Measurements from ENCODE around the gene SEC23A.

DNA sequence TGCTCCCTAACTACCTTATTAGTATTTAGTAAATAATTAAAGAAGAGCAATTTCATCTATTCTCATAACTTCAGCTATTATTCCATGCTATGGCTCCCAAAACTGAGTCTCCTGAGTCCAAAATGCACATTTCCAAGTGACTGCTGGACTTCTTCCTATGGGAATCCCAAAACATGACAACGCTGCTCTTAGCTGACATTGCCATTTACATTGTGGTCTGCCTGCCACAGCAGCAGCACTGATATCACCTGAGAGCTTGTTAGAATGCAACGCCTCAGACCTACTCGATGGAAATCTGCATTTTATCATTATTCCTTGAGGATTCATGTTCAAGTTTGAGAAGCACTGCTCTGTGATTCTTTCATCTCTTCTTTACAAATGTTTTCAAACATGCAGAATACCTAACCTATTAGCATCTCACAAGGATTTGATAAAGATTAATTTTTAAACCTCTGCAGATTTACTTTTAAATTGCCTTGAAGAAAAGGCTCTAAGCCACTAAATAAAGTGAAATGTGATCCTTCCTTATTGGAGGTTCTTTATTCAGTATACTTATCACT lies 77.7 kb downstream of the SEC23A start:
- TF ChIP-seq, protein P1, sequence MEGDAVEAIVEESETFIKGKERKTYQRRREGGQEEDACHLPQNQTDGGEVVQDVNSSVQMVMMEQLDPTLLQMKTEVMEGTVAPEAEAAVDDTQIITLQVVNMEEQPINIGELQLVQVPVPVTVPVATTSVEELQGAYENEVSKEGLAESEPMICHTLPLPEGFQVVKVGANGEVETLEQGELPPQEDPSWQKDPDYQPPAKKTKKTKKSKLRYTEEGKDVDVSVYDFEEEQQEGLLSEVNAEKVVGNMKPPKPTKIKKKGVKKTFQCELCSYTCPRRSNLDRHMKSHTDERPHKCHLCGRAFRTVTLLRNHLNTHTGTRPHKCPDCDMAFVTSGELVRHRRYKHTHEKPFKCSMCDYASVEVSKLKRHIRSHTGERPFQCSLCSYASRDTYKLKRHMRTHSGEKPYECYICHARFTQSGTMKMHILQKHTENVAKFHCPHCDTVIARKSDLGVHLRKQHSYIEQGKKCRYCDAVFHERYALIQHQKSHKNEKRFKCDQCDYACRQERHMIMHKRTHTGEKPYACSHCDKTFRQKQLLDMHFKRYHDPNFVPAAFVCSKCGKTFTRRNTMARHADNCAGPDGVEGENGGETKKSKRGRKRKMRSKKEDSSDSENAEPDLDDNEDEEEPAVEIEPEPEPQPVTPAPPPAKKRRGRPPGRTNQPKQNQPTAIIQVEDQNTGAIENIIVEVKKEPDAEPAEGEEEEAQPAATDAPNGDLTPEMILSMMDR (IDR thresholded peaks at IDR 0.05; ENCODE audit: low read depth, low read length, poor library complexity, severe bottlenecking): no peak
- no peak for TF ChIP-seq EZH2phosphoT487 (IDR thresholded peaks at IDR 0.05; ENCODE audit: borderline replicate concordance, low read length)

Measured in DOHH2 (cell line).